Measurements from ENCODE around the gene SIL1. TPM values are rescaled to one million over a fixed set of nuclear protein-coding genes. Genes with fewer than 3 reads are reported as not detected.

Gene SIL1
- total and polyA plus RNA-seq, 2 of the 13 experiments (the other 11 are each of a cell fraction or from before 2014, with no cell fraction given) = 26.0 to 30.0 TPM

- no peak for TF ChIP-seq SNRNP70 (IDR thresholded peaks at IDR 0.05; ENCODE audit: low read depth, low read length)
- peak; percentile 84 for TF ChIP-seq ARID4A (CRISPR knock-in tag; IDR thresholded peaks at IDR 0.05; ENCODE audit: borderline replicate concordance)
- peak; percentile 48 for TF ChIP-seq RBM39 (IDR thresholded peaks at IDR 0.05; ENCODE audit: low read depth, low read length, poor library complexity, severe bottlenecking)
- no peak for TF ChIP-seq ZNF776 (CRISPR knock-in tag; IDR thresholded peaks at IDR 0.05)
- peak; percentile 83 for TF ChIP-seq ZNF574 (CRISPR knock-in tag; IDR thresholded peaks at IDR 0.05)
- TF ChIP-seq REL (CRISPR knock-in tag; conservative IDR thresholded peaks at IDR 0.05) = no peak
- TF ChIP-seq ARID2 (CRISPR knock-in tag; IDR thresholded peaks at IDR 0.05; ENCODE audit: borderline replicate concordance) = no peak
- peak; percentile 27; the same call in 1 of the 2 replicates for TF ChIP-seq ERF (CRISPR knock-in tag; IDR thresholded peaks at IDR 0.05)
- TF ChIP-seq ZFY (CRISPR knock-in tag; IDR thresholded peaks at IDR 0.05) = peak; percentile 97
- peak; percentile 56 for TF ChIP-seq TEAD3 (CRISPR knock-in tag; optimal IDR thresholded peaks at IDR 0.05; ENCODE audit: borderline replicate concordance)
- TF ChIP-seq ZNF770 (CRISPR knock-in tag; IDR thresholded peaks at IDR 0.05) = peak; percentile 40; the same call in 1 of the 2 replicates
- TF ChIP-seq CCDC6 (CRISPR knock-in tag; IDR thresholded peaks at IDR 0.05) = 0 out of 2 replicates have a peak, but pooled peaks have one; percentile 46
- no peak for TF ChIP-seq CBX2 (IDR thresholded peaks at IDR 0.05; ENCODE audit: low read depth, low read length)
- TF ChIP-seq CBX2 (CRISPR knock-in tag; IDR thresholded peaks at IDR 0.05; ENCODE audit: low read depth) = no peak
- TF ChIP-seq HOXA3 (CRISPR knock-in tag; IDR thresholded peaks at IDR 0.05) = peak; percentile 81
Measured at GRCh38 chr5:139197710-139198669, at the start of gene SIL1 (continued).
